PC-3 (cell line): Measurements from ENCODE around the gene AFF1. TPM values are rescaled to one million over a fixed set of nuclear protein-coding genes. Genes with fewer than 3 reads are reported as not detected.

Experiments used
- ATAC-seq: fragments of 200-7000 bp; cut with Tn5 transposase; 2 replicates; pipeline ENCODE4 v1.9.1; 2020; ENCODE audit warnings: mild to moderate bottlenecking, moderate library complexity
- BruUV-seq: library from RNA; stranded (reverse); fragments of 400-500 nt; replicated peaks from 2 replicates; lab custom pipeline; 2021; lab: Mats Ljungman, UMichigan
- CTCF ChIA-PET: fragments of 300-600 bp; sonication (Branson Sonifier 250); formaldehyde crosslinking; loops from one replicate; lab custom pipeline; 2022; ENCODE audit warnings: antibody characterized with exemption; lab: Charles Lee
- POLR2A ChIA-PET: fragments of 300-600 bp; sonication (Branson Sonifier 250); formaldehyde crosslinking; loops from one replicate; lab custom pipeline; 2022; ENCODE audit warnings: antibody characterized with exemption; ENCODE audit not compliant: unreplicated experiment; lab: Charles Lee
- DNase-seq: peaks from one replicate; pipeline ENCODE4 v3.0.0-alpha.2; 2015
- H2AFZ ChIP-seq: fragments of 300-600 bp; sonication (generic); 2 replicates; pipeline ENCODE4 v1.6.0; 2016; ENCODE audit warnings: antibody characterized with exemption, low read length
- H3F3A ChIP-seq: fragments of 300-600 bp; sonication (generic); one replicate; pipeline ENCODE4 v1.6.0; 2017; ENCODE audit warnings: antibody characterized with exemption, low read length, control low read depth, mild to moderate bottlenecking; ENCODE audit not compliant: unreplicated experiment
- H3K27ac ChIP-seq: fragments of 300-600 bp; sonication (generic); 2 replicates; pipeline ENCODE4 v1.5.1; 2016; ENCODE audit warnings: mild to moderate bottlenecking, low read length
- H3K27me3 ChIP-seq: fragments of 300-600 bp; sonication (generic); 2 replicates; pipeline ENCODE4 v1.6.1; 2016; ENCODE audit warnings: low read length, mixed read lengths
- H3K36me3 ChIP-seq: fragments of 300-600 bp; sonication (generic); 2 replicates; pipeline ENCODE4 v1.6.1; 2016; ENCODE audit warnings: low read depth, mixed run types, low read length, mixed read lengths
- H3K4me1 ChIP-seq: fragments of 300-600 bp; sonication (generic); 2 replicates; pipeline ENCODE4 v1.5.1; 2016; ENCODE audit warnings: low read length; ENCODE audit not compliant: insufficient read depth
- H3K4me2 ChIP-seq: fragments of 300-600 bp; sonication (generic); 2 replicates; pipeline ENCODE4 v1.6.0; 2016; ENCODE audit warnings: low read length
- H3K4me3 ChIP-seq: fragments of 300-600 bp; sonication (generic); 2 replicates; pipeline ENCODE4 v1.5.1; 2016; ENCODE audit warnings: mild to moderate bottlenecking, low read length, mixed read lengths
- H3K79me2 ChIP-seq: fragments of 300-600 bp; sonication (generic); 2 replicates; pipeline ENCODE4 v1.6.1; 2017; ENCODE audit warnings: low read length, mixed read lengths
- H3K9ac ChIP-seq: fragments of 300-600 bp; sonication (generic); 2 replicates; pipeline ENCODE4 v1.6.0; 2016; ENCODE audit warnings: mild to moderate bottlenecking, low read length
- H3K9me2 ChIP-seq: fragments of 300-600 bp; sonication (generic); replicated peaks from 2 replicates; pipeline ENCODE4 v1.6.1; 2016; ENCODE audit warnings: mixed run types, low read length, mixed read lengths
- H3K9me3 ChIP-seq: fragments of 300-600 bp; sonication (generic); 2 replicates; pipeline ENCODE4 v1.6.1; 2016; ENCODE audit warnings: low read length, mixed read lengths
- H4K20me1 ChIP-seq: fragments of 300-600 bp; sonication (generic); 2 replicates; pipeline ENCODE4 v1.6.1; 2016; ENCODE audit warnings: low read length, mixed read lengths
- EZH2 ChIP-seq: fragments of 300-600 bp; sonication (generic); IDR thresholded peaks from one replicate; pipeline ENCODE4 v1.6.1; 2017; ENCODE audit warnings: antibody characterized with exemption, mild to moderate bottlenecking, low read length; ENCODE audit not compliant: unreplicated experiment
- EZH2phosphoT487 ChIP-seq: fragments of 300-600 bp; sonication (generic); IDR thresholded peaks from 2 replicates; pipeline ENCODE4 v1.6.1; 2018; ENCODE audit warnings: mild to moderate bottlenecking, antibody characterized with exemption, low read length, borderline replicate concordance
- intact Hi-C: fragments of 100-400 bp; cut with micrococcal nuclease; formaldehyde crosslinking; loops from 2 replicates; pipeline ENCODE4 v1.9.0; 2023
- total RNA-seq: library from RNA; depleted of rRNA; stranded (reverse); fragments of >200 nt; gene quantifications from 2 replicates; pipeline ENCODE4 v1.2.3, GENCODE V29; 2014
- TF ChIP-seq, protein P1 (sequence below): fragments of 300-600 bp; sonication (generic); conservative IDR thresholded peaks from 2 replicates; pipeline ENCODE4 v1.5.1; 2017; ENCODE audit warnings: antibody characterized with exemption, low read depth, mild to moderate bottlenecking, low read length

AFF1 gene
- total RNA-seq, 1 experiment from 2014 or later, result 8.1 TPM

DNA sequence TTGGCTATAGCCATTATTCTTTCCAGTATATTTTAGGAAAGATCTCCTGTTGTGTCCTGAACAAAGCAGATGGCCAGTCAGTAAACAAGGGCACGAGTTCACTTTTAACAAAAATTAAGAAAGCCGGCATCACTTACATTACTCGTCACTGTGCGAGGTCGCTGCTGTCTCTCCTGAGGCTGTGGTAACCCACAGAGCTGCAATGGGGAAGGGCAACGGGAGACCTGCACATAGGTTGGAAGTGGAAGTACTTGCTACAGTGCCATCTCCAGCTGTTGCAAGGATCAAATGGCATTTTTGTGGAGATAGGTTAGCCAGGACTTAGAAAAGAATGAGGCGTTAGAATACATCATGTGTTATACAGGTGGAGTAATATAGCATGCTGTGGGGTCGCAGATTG is 153.4 kb downstream of the AFF1 start:
- H3K27ac ChIP-seq, result no peak overlapping the region
- H3K27me3 ChIP-seq, result no peaks in the 10 kb centered on the region
- CTCF ChIA-PET, result interaction anchor here (0.6 kb wide), 1 partner anchor 166 kb away, joined by 3 read pairs; no protein-coding TSS in a partner anchor
- H3K36me3 ChIP-seq, result peaks cover 6% of the 10 kb centered on the region; the same call in 1 of the 2 replicates
- no peak overlapping the region for H3K4me3 ChIP-seq
- H2AFZ ChIP-seq, result no peak overlapping the region
- H3K4me2 ChIP-seq, result no peak overlapping the region
- no peaks in the 10 kb centered on the region for H3K9me3 ChIP-seq
- peaks cover 36% of the 10 kb centered on the region for H3K4me1 ChIP-seq
- H3K9ac ChIP-seq, result no peak overlapping the region
- TF ChIP-seq, protein P1, sequence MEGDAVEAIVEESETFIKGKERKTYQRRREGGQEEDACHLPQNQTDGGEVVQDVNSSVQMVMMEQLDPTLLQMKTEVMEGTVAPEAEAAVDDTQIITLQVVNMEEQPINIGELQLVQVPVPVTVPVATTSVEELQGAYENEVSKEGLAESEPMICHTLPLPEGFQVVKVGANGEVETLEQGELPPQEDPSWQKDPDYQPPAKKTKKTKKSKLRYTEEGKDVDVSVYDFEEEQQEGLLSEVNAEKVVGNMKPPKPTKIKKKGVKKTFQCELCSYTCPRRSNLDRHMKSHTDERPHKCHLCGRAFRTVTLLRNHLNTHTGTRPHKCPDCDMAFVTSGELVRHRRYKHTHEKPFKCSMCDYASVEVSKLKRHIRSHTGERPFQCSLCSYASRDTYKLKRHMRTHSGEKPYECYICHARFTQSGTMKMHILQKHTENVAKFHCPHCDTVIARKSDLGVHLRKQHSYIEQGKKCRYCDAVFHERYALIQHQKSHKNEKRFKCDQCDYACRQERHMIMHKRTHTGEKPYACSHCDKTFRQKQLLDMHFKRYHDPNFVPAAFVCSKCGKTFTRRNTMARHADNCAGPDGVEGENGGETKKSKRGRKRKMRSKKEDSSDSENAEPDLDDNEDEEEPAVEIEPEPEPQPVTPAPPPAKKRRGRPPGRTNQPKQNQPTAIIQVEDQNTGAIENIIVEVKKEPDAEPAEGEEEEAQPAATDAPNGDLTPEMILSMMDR, result no peak
- TF ChIP-seq EZH2phosphoT487 (no peak), EZH2 (no peak)
- intact Hi-C loops, result no loop called here
- no TSS peak for BruUV-seq
- POLR2A ChIA-PET, result no interaction called here
- no peaks in the 10 kb centered on the region for H3K79me2 ChIP-seq
- ATAC-seq (no peak), DNase-seq (no peak)
- H3F3A ChIP-seq, result peaks cover 2% of the 10 kb centered on the region
- no peaks in the 10 kb centered on the region for H3K9me2 ChIP-seq
- H4K20me1 ChIP-seq, result no peaks in the 10 kb centered on the region

DNA sequence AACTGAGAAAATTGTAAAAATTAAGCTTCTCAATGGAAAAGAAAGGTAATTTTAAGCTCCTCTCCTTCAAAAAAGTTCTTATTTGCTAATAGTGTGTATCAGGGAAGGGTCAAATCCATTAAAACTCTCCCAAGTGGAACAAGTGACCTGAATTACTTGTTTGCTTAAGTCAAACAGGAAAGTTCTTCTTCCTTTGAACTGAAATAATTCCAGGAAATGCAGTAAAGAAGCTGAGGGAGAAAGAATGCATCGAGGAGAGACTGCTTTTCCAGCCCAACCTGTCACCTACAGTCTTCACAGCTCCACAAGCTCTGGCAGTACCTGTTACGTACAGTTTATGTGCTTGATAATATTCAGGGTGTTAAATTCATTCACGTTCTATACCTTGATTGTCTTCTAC is 154.6 kb downstream of the AFF1 start:
- intact Hi-C loops, result no loop called here
- no TSS peak for BruUV-seq
- ATAC-seq (peak; percentile 19), DNase-seq (peak; percentile 41)
- peaks cover 48% of the 10 kb centered on the region for H3K4me1 ChIP-seq
- no peaks in the 10 kb centered on the region for H4K20me1 ChIP-seq
- H2AFZ ChIP-seq, result no peak overlapping the region
- H3F3A ChIP-seq, result peaks cover 6% of the 10 kb centered on the region
- no peak overlapping the region for H3K27ac ChIP-seq
- ChIA-PET CTCF (interaction anchor here (1.2 kb wide), 2 partner anchors 155 to 167 kb away, joined by 4 to 9 read pairs; partner anchors contain the start of gene AFF1), POLR2A (interaction anchor here (0.6 to 1.1 kb wide), 2 partner anchors 15 to 154 kb away, joined by 3 to 4 read pairs; partner anchors contain the start of gene AFF1)
- no peak for TF ChIP-seq EZH2phosphoT487
- no peak for TF ChIP-seq EZH2
- TF ChIP-seq, protein P1, result no peak
- H3K27me3 ChIP-seq, result no peaks in the 10 kb centered on the region
- no peak overlapping the region for H3K4me3 ChIP-seq
- peaks cover 6% of the 10 kb centered on the region; the same call in 1 of the 2 replicates for H3K36me3 ChIP-seq
- peak overlapping the region; percentile 13; the same call in 1 of the 2 replicates for H3K4me2 ChIP-seq
- H3K79me2 ChIP-seq, result no peaks in the 10 kb centered on the region
- H3K9ac ChIP-seq, result no peak overlapping the region
- no peaks in the 10 kb centered on the region for H3K9me3 ChIP-seq
- no peaks in the 10 kb centered on the region for H3K9me2 ChIP-seq

DNA sequence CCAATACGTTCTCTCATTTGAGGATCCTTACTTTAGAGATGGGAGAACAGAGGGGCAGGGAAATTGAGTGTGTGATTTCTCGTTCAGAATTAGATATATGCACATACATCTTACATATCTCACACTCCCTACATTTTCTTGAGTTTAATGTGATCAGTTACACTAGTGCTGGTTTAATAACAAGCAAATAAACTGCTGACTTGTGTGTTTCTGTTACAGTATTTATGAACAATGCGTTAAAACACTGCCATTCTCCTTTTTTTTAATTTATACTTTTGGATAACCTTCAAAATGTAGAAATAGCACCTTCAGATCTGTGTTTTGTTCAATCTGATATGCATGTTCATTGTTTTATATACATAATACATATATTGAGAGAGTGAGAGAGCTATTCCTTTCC is 155.5 kb downstream of the AFF1 start:
- Histone ChIP-seq H3K27ac (no peak overlapping the region), H3F3A (peaks cover 6% of the 10 kb centered on the region), H3K9ac (no peak overlapping the region), H3K9me2 (no peaks in the 10 kb centered on the region), H3K4me1 (peaks cover 41% of the 10 kb centered on the region), H3K36me3 (peaks cover 6% of the 10 kb centered on the region; the same call in 1 of the 2 replicates), H2AFZ (no peak overlapping the region), H3K4me2 (no peak overlapping the region), H3K27me3 (no peaks in the 10 kb centered on the region), H3K9me3 (no peaks in the 10 kb centered on the region), H3K4me3 (no peak overlapping the region), H3K79me2 (no peaks in the 10 kb centered on the region), H4K20me1 (no peaks in the 10 kb centered on the region)
- intact Hi-C loops, result loop anchor here (5.0 kb wide), 1 partner anchor 153 kb away; the partner anchor contains the start of gene AFF1
- ChIA-PET CTCF (no interaction called here), POLR2A (no interaction called here)
- no peak for DNase-seq
- no TSS peak for BruUV-seq
- TF ChIP-seq EZH2phosphoT487 (no peak), EZH2 (no peak)
- TF ChIP-seq, protein P1, result no peak
- no peak for ATAC-seq
